ENCODE measurements around the gene ZNF19.

The ZNF19 gene

DNA sequence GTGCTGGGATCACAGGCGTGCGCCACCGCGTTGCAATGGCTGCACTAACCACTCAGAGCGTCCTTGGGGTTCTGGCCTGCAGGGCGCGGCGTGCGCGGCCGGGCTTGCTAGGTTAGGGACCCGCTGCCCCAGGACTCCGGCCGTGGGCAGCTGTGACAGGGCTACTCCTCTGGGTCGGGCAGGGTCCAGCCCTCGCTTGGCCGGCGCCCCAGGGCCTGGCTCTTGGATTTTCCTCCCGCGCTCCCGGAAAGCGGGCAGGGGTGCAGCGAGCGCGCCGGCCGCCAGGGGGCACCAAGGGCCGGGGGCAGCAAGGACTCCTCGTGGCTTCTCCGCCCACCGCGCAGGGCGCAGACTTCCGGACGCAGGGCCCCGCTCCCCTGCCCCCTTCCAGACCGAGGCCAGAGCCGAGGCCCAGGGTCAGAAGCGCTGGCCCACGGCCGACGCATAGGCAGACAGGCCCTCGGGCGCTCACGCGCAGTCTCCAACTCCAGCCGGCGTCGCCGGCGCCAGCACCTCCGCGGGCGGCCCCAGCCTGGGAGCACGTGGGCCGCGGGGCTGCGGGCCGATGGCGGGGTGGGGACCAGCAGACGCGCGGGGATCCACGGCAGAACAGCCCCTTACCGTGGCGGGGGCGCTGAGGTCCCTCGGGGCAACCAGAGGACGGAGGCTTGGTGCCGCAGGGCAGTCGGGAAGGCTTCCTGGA, 47.6 kb downstream of the ZNF19 start:
- Mint-ChIP-seq H3K27ac (no peak overlapping the region), H3K4me1 (ENCODE audit: low read depth) (no peaks in the 10 kb centered on the region), H3K9me3 (peaks cover 17% of the 10 kb centered on the region), H3K4me3 (no peak overlapping the region), H3K36me3 (ENCODE audit: low read depth) (peaks cover 7% of the 10 kb centered on the region), H3K27me3 (peaks cover 25% of the 10 kb centered on the region)

DNA sequence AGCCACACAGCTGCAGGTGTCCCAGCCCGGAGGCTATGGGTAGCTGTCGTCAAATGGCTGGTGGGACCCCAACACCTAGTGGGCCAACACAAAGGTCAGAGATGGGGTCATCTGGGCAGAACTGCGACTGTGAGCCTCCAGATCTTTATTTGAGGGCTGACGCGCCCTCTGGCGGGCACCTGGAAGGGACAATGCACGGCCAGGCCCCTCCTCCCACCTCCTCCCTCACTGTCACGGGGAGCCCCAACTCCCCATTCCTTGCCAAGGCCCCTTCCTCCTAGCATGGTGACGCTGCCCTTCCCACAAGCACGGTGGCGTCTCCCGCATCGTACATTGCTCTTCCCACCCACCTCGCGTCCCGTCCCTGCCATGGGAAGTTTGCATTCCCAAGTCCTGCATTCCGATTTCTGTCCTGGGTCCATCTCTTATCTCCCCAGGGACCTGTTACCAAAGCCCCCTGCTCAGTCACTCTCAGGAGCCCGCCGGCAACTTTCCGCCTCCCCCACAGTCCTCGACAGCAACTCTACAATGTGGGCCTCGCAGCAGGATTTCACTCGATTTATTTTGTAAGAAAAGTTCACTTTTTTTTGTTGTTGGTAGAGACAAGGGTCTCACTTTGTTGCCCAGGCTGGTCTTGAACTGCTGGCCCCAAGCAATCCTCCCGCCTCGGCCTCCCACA, 48.3 kb downstream of the ZNF19 start:
- Mint-ChIP-seq H3K27me3 (peaks cover 26% of the 10 kb centered on the region), H3K4me1 (ENCODE audit: low read depth) (no peaks in the 10 kb centered on the region), H3K9me3 (peaks cover 15% of the 10 kb centered on the region), H3K4me3 (no peak overlapping the region), H3K36me3 (ENCODE audit: low read depth) (peaks cover 4% of the 10 kb centered on the region), H3K27ac (no peak overlapping the region)

DNA sequence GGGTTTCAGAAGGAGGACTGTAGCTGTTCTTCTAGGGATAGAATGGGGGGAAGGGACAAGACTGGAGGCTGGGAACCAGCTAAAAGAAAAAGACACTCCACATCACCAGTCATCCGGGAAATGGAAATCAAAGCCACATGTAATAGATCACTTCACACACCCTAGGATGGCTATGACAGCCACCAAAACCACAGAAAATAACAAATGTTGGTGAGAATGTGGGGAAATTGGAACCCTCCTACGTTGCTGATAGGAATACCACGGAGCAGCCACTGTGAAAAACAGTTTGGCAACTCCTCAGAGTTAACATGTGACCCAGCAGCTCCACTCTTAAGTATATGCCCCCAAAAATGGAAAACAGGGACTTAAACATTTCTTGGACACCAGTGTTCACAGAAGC, 49.6 kb downstream of the ZNF19 start:
- H3K36me3 Mint-ChIP-seq (ENCODE audit: low read depth) = no peaks in the 10 kb centered on the region
- H3K27ac Mint-ChIP-seq = no peak overlapping the region
- peaks cover 8% of the 10 kb centered on the region for H3K9me3 Mint-ChIP-seq
- peaks cover 29% of the 10 kb centered on the region for H3K27me3 Mint-ChIP-seq
- H3K4me3 Mint-ChIP-seq = no peak overlapping the region
- H3K4me1 Mint-ChIP-seq (ENCODE audit: low read depth) = no peaks in the 10 kb centered on the region

DNA sequence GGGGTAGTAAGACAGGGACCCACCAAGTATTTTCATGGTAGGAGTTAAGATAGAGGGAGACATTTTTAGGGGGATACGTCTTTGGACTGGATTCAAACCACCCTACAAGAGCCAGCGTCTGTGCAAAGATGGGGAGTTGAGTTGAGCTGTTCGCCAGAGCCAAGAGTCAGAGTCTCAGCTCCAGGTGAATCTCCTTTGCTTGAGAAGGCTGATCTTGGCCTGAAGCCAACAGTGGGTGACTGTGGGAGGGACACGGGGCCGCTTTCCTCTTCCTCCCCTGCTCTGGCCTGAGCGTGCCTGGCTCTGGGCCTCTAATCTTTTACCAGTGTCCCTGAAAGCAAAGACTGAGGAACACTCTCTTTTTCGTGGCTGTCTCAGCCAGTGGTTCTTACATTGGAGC, 52.7 kb downstream of the ZNF19 start:
- Mint-ChIP-seq H3K27me3 (peaks cover 29% of the 10 kb centered on the region), H3K36me3 (ENCODE audit: low read depth) (no peaks in the 10 kb centered on the region), H3K9me3 (no peaks in the 10 kb centered on the region), H3K4me1 (ENCODE audit: low read depth) (no peaks in the 10 kb centered on the region), H3K27ac (no peak overlapping the region), H3K4me3 (no peak overlapping the region)

DNA sequence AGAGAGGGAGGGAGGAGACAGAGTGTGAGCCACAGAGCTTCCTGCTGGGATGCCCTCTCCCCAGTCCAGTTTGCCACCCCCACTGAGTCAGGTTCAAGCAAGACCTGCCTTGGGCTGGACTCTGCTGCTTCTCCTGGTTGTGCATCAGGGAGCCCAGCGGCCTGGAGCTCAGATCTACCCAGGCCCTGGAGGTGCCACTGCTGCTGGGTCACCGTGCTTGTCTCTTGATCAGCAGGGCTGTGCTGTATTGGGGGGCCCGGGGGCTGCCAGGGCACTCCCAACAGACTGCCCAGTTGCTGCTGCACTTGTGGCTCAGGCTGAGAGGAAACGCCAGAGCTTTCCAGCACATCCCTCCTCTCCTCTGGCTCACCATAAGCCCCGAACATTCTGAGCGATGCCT, 56.2 kb downstream of the ZNF19 start:
- Mint-ChIP-seq H3K4me1 (ENCODE audit: low read depth) (no peaks in the 10 kb centered on the region), H3K27me3 (peaks cover 29% of the 10 kb centered on the region), H3K9me3 (no peaks in the 10 kb centered on the region), H3K36me3 (ENCODE audit: low read depth) (no peaks in the 10 kb centered on the region), H3K4me3 (no peak overlapping the region), H3K27ac (no peak overlapping the region)

DNA sequence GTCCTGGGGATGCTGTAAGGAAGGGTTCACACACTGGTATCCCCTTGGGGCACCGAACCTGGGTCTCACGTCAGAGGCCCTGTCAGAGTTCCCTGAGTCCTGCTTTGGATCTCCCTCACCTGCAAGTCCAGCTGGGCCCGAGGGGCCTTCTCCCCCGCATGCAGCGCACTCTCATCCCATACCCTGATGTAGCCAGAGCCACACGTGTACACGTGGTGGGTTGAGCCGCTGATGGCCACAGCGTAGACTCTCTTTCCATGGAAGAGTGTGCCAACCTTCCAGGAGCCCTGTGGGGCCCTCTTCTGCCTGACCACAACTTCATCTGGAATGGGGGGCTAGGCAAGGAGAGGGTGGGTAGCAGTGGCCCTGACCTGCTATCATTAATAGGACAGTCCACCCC, 57.1 kb downstream of the ZNF19 start:
- H3K4me3 Mint-ChIP-seq = no peak overlapping the region
- no peak overlapping the region for H3K27ac Mint-ChIP-seq
- H3K36me3 Mint-ChIP-seq (ENCODE audit: low read depth) = no peaks in the 10 kb centered on the region
- peaks cover 26% of the 10 kb centered on the region for H3K27me3 Mint-ChIP-seq
- H3K9me3 Mint-ChIP-seq = no peaks in the 10 kb centered on the region
- no peaks in the 10 kb centered on the region for H3K4me1 Mint-ChIP-seq (ENCODE audit: low read depth)

DNA sequence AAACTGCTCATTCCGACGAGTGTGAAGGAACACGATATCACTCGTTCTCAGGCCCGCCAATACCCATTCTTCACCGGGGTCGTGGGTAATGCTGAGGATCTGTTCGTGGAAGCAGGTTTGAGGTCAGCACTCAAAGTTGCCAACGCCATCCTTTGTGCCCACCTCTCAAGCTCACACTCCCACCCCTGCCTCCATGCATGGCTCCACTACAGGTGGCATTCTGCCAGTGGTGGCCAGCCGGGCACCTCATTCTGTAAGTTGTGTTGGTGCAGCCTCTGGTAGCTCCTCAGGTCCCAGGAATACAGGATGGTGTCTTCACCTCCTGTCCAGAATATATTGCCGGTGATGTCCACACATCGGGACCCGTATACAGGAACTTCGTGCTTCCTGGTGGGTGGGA, 57.9 kb downstream of the ZNF19 start:
- Mint-ChIP-seq H3K4me1 (ENCODE audit: low read depth) (peaks cover 3% of the 10 kb centered on the region), H3K27ac (no peak overlapping the region), H3K27me3 (peaks cover 31% of the 10 kb centered on the region), H3K36me3 (ENCODE audit: low read depth) (no peaks in the 10 kb centered on the region), H3K4me3 (no peak overlapping the region), H3K9me3 (no peaks in the 10 kb centered on the region)

DNA sequence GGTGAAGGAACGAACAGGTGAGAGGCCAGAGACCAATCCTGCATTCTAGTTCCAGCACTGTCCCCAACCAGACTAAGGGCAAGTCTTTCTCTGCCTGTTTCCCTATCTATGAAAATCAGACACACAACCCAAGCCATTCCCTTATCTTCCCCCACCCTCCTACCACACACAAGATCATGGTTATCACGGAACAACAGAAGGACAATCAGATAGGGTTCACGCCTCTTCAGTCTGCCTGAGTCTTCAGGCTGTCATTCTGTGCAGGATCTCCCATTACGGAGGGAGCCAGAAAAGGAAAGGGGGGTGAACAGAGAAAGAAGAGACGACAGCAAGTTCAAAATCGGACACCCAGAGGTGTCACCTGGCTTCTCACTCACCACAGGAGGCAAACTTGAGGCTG, 58.4 kb downstream of the ZNF19 start:
- Mint-ChIP-seq H3K4me3 (no peak overlapping the region), H3K36me3 (ENCODE audit: low read depth) (no peaks in the 10 kb centered on the region), H3K27ac (no peak overlapping the region), H3K27me3 (peaks cover 34% of the 10 kb centered on the region), H3K9me3 (no peaks in the 10 kb centered on the region), H3K4me1 (ENCODE audit: low read depth) (peaks cover 6% of the 10 kb centered on the region)

DNA sequence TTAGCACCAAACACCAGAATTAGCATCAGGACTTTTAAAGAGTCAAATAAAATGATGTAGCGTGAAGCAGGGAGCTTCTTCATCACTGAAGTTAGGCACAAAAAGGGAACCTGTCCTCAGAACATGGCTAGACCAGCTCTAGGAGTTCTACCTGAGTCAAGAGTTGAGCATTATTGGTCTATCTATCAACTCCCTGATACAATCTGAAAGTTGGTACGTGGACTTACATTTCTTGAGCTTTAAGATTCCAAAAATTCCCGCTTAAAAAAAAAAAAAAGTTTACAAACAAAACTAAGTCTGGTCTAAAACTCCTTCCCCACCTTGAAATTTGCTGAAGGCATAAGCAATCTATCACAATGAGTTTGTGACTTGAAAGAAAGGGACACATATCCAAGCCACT, 59.5 kb downstream of the ZNF19 start:
- no peak overlapping the region for H3K4me3 Mint-ChIP-seq
- peaks cover 43% of the 10 kb centered on the region for H3K27me3 Mint-ChIP-seq
- peaks cover 6% of the 10 kb centered on the region for H3K4me1 Mint-ChIP-seq (ENCODE audit: low read depth)
- H3K9me3 Mint-ChIP-seq = no peaks in the 10 kb centered on the region
- no peaks in the 10 kb centered on the region for H3K36me3 Mint-ChIP-seq (ENCODE audit: low read depth)
- no peak overlapping the region for H3K27ac Mint-ChIP-seq

DNA sequence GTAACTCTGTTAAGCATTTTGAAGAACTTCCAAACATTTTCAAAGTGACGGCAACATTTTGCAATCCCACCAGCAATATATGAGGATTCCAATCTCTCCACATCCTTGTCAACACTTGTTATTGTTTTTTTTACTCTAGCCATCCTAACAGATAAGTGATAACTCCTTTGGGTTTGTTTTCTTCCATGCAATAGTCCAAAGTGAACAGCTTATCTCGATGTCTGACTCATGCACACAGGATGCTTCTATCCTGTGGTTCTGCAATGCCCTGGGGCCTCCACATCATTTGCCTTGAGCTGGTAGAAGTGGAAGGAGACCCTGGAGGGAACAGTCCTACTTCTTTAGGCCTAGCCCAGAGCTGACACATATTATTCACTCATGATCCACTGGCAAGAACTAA, 60.2 kb downstream of the ZNF19 start:
- Mint-ChIP-seq H3K4me1 (ENCODE audit: low read depth) (peaks cover 6% of the 10 kb centered on the region), H3K36me3 (ENCODE audit: low read depth) (no peaks in the 10 kb centered on the region), H3K9me3 (no peaks in the 10 kb centered on the region), H3K27me3 (peaks cover 48% of the 10 kb centered on the region), H3K4me3 (no peak overlapping the region), H3K27ac (no peak overlapping the region)

DNA sequence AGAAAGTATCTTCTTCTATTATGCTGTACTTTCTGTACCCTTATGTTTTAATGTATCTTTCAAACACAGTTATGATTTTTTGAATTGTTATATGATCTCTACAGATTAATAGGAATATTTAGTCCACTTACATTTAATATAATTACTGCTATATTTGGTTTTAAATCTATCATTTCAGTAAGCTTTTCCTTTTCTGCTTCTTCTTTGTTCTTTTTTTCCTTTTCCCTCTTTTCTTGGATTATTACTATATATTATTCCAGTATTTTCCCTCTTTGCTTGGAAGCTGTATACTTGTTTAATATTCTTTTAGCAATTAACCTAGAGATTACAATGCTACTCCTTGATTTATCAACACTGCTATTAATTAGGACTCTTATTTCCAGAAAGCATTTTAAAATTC, 60.7 kb downstream of the ZNF19 start:
- Mint-ChIP-seq H3K36me3 (ENCODE audit: low read depth) (no peaks in the 10 kb centered on the region), H3K27ac (no peak overlapping the region), H3K4me3 (no peak overlapping the region), H3K9me3 (no peaks in the 10 kb centered on the region), H3K27me3 (peaks cover 49% of the 10 kb centered on the region), H3K4me1 (ENCODE audit: low read depth) (peaks cover 6% of the 10 kb centered on the region)

DNA sequence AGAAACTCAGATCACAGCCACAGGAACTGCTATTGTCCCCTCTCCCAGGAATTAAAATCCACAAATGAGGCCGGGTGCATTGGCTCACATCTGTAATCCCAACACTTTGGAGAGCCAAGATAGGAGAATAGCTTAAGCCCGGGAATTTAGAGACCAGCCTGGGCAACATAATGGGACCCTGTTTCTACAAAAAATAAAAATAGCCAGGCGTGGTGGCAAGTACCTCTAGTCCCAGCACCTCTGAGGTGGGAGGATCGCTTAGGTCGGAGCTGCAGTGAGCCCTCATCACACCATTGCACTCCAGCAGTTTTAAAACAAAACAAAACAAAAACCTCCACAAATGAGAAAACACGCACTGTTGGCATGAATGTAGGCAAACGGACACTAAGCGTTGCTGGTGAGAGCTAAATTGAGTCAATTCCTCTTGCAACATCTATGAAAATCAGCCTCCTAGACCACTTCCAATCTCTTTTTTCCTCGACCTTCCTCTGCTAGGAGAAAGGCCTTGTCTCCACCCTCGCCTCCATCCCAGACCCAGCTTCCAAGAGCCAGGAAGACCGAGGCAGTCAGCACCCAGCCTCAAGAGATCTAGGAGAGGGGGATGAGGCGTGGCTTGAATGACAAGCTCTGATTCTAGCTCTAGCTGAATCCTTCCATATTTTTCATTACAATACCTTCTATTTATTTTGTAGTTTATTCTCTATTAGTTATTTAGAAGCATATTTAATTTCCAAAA, 62.1 kb downstream of the ZNF19 start:
- H3K4me1 Mint-ChIP-seq (ENCODE audit: low read depth) = peaks cover 6% of the 10 kb centered on the region
- H3K27ac Mint-ChIP-seq = no peak overlapping the region
- H3K36me3 Mint-ChIP-seq (ENCODE audit: low read depth) = no peaks in the 10 kb centered on the region
- no peak overlapping the region for H3K4me3 Mint-ChIP-seq
- no peaks in the 10 kb centered on the region for H3K9me3 Mint-ChIP-seq
- peaks cover 56% of the 10 kb centered on the region for H3K27me3 Mint-ChIP-seq

DNA sequence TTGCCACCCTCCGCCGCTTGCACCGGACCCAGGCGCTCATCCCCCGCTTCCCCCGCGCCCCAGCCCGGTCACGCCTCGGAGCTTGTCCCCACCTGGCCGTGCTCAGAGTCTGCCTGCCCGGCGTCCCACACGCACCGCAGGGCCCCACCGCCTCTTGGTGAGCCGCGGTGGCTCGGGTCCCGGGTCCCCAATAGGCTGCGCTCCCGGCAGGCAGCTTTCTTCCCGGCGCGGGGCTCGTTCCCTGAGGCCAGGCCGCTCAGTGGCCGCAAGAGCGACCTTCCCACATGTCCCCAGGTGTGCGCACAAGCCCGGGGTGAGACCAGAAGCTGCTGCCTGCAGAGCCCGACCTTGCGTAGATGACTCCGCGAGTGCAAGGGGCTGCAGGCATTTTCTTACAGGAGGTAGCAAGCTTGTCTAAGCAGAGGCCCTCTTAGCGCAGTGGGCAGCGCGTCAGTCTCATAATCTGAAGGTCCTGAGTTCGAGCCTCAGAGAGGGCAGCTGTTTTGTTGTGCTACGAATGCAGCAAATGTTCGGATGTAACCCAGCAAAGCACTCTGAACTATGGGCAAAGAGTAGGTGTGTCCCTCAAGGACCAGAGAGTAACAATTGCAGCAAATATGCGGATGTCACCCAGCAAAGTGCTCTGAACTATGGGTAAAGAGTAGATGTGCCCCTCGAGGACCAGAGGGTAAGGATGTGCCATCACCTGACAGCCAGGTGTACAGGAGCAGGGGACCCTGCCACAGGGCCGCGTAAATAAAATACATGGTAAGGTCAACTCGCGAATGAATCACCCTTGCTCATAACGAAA, 62.9 kb downstream of the ZNF19 start:
- Mint-ChIP-seq H3K27me3 (peaks cover 56% of the 10 kb centered on the region), H3K4me1 (ENCODE audit: low read depth) (peaks cover 6% of the 10 kb centered on the region), H3K36me3 (ENCODE audit: low read depth) (no peaks in the 10 kb centered on the region), H3K4me3 (peak overlapping the region; percentile 41), H3K27ac (peak overlapping the region; percentile 52), H3K9me3 (no peaks in the 10 kb centered on the region)

DNA sequence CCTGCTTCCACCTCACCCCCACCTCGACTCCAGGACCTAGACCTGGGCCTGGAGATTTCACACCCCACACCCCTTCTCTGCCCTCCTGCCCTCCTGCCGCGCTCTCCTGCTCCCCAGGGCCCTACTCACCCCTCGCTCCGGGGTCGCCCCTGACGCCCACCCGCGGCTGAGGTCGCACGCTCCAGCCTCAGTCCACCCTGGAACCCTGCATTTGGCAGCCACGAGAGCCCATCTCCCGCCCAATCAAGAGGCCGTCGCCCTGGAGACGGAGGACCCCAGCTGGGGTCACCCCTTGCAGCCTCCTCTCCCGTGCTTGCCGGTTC, 63.4 kb downstream of the ZNF19 start:
- no peak overlapping the region for H3K27ac Mint-ChIP-seq
- peaks cover 6% of the 10 kb centered on the region for H3K4me1 Mint-ChIP-seq (ENCODE audit: low read depth)

DNA sequence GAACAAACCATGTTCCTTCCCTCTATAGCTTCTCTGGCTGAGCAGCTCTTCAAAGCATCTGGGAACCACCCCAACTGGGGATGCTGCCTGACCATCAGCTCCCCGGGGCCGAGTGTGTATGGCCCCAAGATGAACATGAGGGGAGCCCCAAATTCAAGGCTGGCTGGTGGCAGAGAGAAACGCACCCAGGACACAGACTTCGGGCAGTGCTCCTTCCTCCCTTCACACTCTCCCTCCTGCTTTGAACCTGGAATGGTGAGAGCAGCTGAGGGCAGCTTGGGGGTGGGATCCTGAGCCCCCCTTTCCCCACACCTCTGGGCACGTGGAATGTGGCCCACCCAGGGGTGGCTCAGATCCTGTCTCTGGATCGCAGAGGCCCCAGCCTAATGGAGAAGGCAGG, 64.5 kb downstream of the ZNF19 start:
- H3K27ac Mint-ChIP-seq = no peak overlapping the region
- peaks cover 6% of the 10 kb centered on the region for H3K4me1 Mint-ChIP-seq (ENCODE audit: low read depth)
- H3K9me3 Mint-ChIP-seq = no peaks in the 10 kb centered on the region
- peaks cover 52% of the 10 kb centered on the region for H3K27me3 Mint-ChIP-seq
- no peak overlapping the region for H3K4me3 Mint-ChIP-seq
- no peaks in the 10 kb centered on the region for H3K36me3 Mint-ChIP-seq (ENCODE audit: low read depth)

More for the DNA sequence above, 63.4 kb downstream of the ZNF19 start:
- Mint-ChIP-seq H3K4me3 (no peak overlapping the region), H3K9me3 (no peaks in the 10 kb centered on the region), H3K27me3 (peaks cover 54% of the 10 kb centered on the region), H3K36me3 (ENCODE audit: low read depth) (no peaks in the 10 kb centered on the region)

Data from stimulated activated naive CD8-positive, alpha-beta T cell treated with anti-CD3 and anti-CD28 coated beads, Interleukin-15, Interleukin-2, amounts not matched to agents 100 ng/mL and 50 ng/mL, for 24 hours (primary cell).